ENCODE data around the gene LXN. TPM values are rescaled to one million over a fixed set of nuclear protein-coding genes. Genes with fewer than 3 reads are reported as not detected.
A peak's percentile ranks its signal among the peaks of the same experiment; 100 is the strongest.
"Not testable (repeated sequence)": the region's sequence is repeated elsewhere in the genome, so short reads cannot be mapped to it uniquely, and the experiment has no call there.

LXN gene
- total RNA-seq, 2 experiments from 2014 or later = 8.1 to 8.6 TPM

DNA sequence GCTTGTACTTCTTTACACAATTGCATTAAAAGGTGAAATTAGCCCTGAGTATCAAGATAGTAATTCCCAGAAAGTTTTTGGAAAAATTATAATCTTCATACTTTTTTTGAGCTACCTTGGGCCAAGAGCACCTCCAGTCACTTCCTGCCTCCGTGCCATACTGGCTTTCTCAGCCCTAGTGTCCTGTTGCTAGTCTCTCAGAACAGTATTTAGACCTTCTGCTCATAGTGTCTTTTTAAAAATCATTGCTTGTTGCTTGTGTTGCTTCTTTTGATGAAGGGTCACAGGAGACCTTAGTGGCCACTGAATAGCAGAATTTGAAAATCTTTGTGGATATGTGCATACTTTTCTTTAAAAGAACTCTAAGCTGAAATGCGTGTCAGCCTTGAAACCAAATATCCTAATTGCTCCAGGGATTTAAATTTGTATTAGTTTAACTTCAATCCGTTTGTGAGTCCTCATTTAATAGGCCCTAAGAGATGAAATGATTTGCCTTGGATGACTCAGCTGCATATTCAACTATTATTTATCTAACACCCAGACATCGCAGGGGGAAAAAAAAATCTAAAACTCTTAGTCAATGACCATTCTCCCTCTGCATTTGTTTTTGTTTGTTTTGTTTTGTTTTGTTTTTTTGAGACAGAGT lies 29.1 kb upstream of the LXN start:
- intact Hi-C loops (cut with micrococcal nuclease) = no loop called here
- POLR2A ChIA-PET = no interaction called here
- no peak for DNase-seq
- CTCF ChIA-PET = interaction anchor here (0.8 to 1.4 kb wide), 2 partner anchors 28 to 41 kb away, joined by 3 to 4 read pairs; no protein-coding TSS in a partner anchor
- no peaks in the 10 kb centered on the region for H3K27me3 Mint-ChIP-seq
- no peak overlapping the region for H3K4me3 Mint-ChIP-seq
- H3K36me3 Mint-ChIP-seq = peaks cover 33% of the 10 kb centered on the region
- no peaks in the 10 kb centered on the region for H3K4me1 Mint-ChIP-seq (ENCODE audit: low read depth)
- H3K27ac Mint-ChIP-seq = no peak overlapping the region
- H3K9me3 Mint-ChIP-seq = no peaks in the 10 kb centered on the region

DNA sequence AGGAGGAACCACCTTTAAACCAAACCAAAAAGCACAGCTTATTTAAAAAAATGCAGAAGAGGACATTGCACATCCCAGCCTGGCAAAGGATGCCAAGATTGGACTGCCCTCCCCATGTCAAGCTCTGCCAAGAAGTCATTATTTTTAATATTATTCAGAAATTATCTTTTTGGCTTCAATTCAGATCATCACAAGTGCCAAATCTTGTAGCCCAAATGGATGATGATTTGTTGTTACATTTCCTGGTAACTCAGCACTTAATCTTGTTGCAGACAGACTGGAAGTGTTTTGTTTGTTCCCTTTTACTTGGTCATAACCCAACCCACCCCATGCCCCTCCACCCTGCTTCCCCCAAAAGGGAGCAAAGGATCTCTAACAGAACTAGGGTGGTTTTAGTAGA lies 28.1 kb upstream of the LXN start:
- H3K4me1 Mint-ChIP-seq (ENCODE audit: low read depth) = no peaks in the 10 kb centered on the region
- H3K36me3 Mint-ChIP-seq = peaks cover 29% of the 10 kb centered on the region
- H3K4me3 Mint-ChIP-seq = no peak overlapping the region
- H3K9me3 Mint-ChIP-seq = no peaks in the 10 kb centered on the region
- POLR2A ChIA-PET = no interaction called here
- intact Hi-C loops (cut with micrococcal nuclease) = no loop called here
- no peaks in the 10 kb centered on the region for H3K27me3 Mint-ChIP-seq
- no peak overlapping the region for H3K27ac Mint-ChIP-seq
- CTCF ChIA-PET = interaction anchor here (0.8 to 1.4 kb wide), 2 partner anchors 27 to 40 kb away, joined by 3 to 4 read pairs; no protein-coding TSS in a partner anchor
- DNase-seq = no peak

DNA sequence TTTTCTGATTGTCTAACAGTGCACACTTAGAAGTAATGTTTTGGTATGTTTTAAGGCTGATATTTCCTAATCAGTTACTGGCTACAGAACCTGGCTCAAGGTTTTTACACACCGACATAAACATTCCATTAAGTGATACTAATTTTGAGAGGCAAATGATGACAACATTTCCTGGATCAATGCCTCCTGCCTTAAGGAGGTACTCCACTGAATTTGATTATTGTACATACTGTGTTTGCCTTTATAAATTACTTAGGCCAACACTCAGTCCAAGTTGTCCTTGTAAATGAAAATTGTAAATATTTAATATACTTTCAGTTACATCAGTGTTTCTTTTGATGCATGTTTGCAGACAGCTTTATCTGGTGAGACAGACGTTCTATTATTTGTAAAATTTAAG lies 24.2 kb upstream of the LXN start:
- ChIA-PET CTCF (interaction anchor here (1.2 kb wide), 1 partner anchor 37 kb away, joined by 3 read pairs; no protein-coding TSS in a partner anchor), POLR2A (no interaction called here)
- intact Hi-C loops (cut with micrococcal nuclease) = no loop called here
- Mint-ChIP-seq H3K36me3 (peaks cover 42% of the 10 kb centered on the region), H3K4me1 (ENCODE audit: low read depth) (no peaks in the 10 kb centered on the region), H3K4me3 (no peak overlapping the region), H3K27ac (no peak overlapping the region), H3K27me3 (no peaks in the 10 kb centered on the region), H3K9me3 (no peaks in the 10 kb centered on the region)
- DNase-seq = no peak

DNA sequence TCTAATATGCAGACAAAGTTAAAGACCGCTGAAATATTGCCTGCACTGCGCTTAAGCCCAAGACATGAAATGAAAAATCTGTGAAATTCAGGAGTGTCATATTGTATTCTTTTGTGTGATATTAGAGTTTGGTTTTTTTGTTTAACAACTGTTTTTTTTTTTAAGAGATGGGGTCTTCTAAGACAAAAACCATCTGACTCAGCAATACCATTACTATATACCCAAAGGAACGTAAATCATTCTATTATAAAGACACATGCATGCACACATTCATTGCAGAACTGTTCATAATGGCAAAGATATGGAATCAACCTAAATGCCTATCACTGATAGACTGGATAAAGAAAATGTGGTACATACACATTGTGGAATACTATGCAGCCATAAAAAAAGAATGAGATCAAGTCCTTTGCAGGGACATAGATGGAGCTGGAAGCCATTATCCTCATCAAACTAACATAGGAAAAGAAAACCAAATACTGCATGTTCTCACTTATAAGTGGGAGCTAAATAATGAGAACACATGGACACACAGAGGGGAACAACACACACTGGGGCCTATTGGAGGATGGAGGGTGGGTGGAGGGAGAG lies 21.5 kb upstream of the LXN start:
- H3K4me3 Mint-ChIP-seq; H3K9me3 Mint-ChIP-seq; intact Hi-C loops (cut with micrococcal nuclease); POLR2A ChIA-PET; H3K27me3 Mint-ChIP-seq; DNase-seq; H3K27ac Mint-ChIP-seq; H3K4me1 Mint-ChIP-seq (ENCODE audit: low read depth): not testable (repeated sequence)
- H3K36me3 Mint-ChIP-seq = peaks cover 51% of the 10 kb centered on the region
- CTCF ChIA-PET = interaction anchor here (0.6 to 1.9 kb wide), 3 partner anchors 33 to 49 kb away, joined by 3 to 7 read pairs (median 4); no protein-coding TSS in a partner anchor

DNA sequence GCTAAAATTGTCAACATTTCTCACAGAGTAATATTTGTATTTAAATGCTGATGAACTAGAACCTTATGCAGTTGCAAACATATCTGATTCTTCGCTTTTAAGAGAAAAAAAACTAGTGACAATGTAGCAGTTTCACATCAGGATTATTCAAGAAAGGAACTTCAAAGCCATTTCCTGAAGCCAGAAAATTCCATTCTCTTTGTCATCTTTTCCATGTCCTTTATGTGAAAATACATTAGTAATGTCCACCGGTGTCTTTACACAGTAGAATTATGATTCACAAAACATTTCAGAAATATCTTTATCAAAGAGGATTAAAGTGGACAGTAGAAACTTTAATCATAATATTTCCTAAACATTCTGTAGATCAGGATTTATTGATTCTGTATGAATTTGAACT lies 12.7 kb upstream of the LXN start:
- Mint-ChIP-seq H3K4me1 (ENCODE audit: low read depth) (peaks cover 4% of the 10 kb centered on the region), H3K9me3 (no peaks in the 10 kb centered on the region), H3K27ac (no peak overlapping the region), H3K27me3 (no peaks in the 10 kb centered on the region), H3K4me3 (no peak overlapping the region), H3K36me3 (peaks cover 19% of the 10 kb centered on the region)
- ChIA-PET POLR2A (no interaction called here), CTCF (no interaction called here)
- intact Hi-C loops (cut with micrococcal nuclease) = no loop called here
- no peak for DNase-seq

DNA sequence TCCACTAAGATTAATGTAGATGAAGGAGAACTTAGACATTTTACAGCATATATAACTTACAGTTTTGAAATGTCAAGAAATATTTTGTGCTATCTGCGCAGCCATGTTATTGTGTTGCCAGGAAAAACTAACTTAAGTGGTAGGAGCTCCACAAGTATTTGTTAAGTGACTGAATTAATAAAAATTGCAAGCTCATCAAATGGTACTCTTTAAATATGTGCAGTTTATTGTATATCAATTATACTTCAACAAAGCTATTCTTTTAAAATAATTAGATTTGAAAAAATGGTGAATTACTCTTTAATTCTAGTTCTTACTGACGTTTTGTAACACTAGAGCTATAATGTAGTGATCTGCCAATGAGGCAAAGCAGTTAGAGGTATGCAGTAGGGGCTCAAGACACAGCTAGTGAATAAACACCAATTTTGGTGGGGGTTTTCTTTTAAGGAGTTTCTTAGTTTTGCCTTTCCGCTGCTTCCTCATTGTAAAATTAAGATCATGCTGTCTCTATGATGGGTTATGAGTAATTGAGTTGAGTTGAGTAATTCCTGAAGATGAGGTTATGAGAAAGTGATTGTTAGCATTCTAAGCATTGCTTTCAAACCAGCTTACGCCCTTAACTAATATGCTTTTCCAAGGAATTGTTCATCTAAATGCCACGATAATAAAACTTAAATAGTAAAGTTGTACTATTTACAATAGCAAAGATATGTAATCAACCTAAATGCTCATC lies 10.9 kb upstream of the LXN start:
- intact Hi-C loops (cut with micrococcal nuclease) = no loop called here

DNA sequence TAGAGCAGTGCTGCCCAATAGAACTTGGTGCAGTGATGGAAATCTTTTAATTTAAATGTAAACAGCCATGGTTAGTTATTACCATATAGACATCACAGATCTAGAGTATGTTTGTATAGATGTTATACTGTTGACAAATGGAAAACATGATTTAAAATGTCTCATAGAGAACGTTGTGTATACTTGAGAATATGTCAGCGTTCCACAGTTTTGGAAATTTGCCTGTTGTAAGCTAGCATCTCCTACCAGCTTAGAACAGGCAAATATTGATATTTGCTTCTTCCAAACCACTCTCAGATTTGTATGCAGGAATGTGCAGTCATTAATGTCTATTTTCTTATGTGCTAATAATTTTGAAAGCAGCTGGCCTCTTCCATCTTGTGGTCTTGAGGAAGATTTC lies 8.4 kb upstream of the LXN start:
- Mint-ChIP-seq H3K4me1 (ENCODE audit: low read depth) (peaks cover 4% of the 10 kb centered on the region), H3K27ac (no peak overlapping the region), H3K9me3 (no peaks in the 10 kb centered on the region), H3K27me3 (no peaks in the 10 kb centered on the region), H3K4me3 (no peak overlapping the region), H3K36me3 (peaks cover 19% of the 10 kb centered on the region)
- DNase-seq = no peak
- ChIA-PET POLR2A (no interaction called here), CTCF (no interaction called here)
- intact Hi-C loops (cut with micrococcal nuclease) = no loop called here

More for the DNA sequence above, 10.9 kb upstream of the LXN start:
- Mint-ChIP-seq H3K4me1 (ENCODE audit: low read depth) (peaks cover 4% of the 10 kb centered on the region), H3K27ac (no peak overlapping the region), H3K4me3 (no peak overlapping the region), H3K27me3 (no peaks in the 10 kb centered on the region), H3K9me3 (no peaks in the 10 kb centered on the region), H3K36me3 (peaks cover 15% of the 10 kb centered on the region)
- DNase-seq = no peak
- ChIA-PET POLR2A (no interaction called here), CTCF (interaction anchor here (0.5 to 1.5 kb wide), 3 partner anchors 24 to 1724 kb away, joined by 3 to 7 read pairs (median 6); partner anchors contain the start of gene GFM1)

DNA sequence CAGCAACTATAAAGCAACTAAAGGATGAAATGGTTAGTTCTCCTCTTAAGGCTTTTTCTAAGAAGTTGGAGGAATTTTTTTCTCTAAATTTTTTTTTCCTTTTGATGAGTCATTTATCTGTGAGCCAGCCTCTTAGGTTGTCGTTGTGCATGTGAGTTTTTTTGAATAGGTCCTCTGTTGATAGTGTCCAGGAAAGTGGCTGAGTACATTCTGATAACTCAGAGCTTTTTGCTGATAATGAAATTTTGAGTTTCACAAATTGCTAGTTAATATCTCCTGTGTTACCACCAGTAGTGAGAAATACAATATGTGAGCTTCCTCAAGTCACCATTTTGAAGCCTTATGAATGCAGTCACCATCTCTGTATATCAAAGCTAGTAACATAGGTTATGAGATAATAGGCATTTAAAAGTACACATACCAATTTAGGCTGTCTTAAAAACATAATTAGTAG lies 7.1 kb upstream of the LXN start:
- intact Hi-C loops (cut with micrococcal nuclease) = no loop called here
- no peaks in the 10 kb centered on the region for H3K27me3 Mint-ChIP-seq
- H3K4me1 Mint-ChIP-seq (ENCODE audit: low read depth) = peaks cover 4% of the 10 kb centered on the region
- CTCF ChIA-PET = interaction anchor here (0.9 to 2.1 kb wide), 3 partner anchors 35 to 70 kb away, joined by 3 to 7 read pairs (median 5); partner anchors contain the start of gene GFM1
- H3K4me3 Mint-ChIP-seq = no peak overlapping the region
- no peak for DNase-seq
- no peaks in the 10 kb centered on the region for H3K9me3 Mint-ChIP-seq
- POLR2A ChIA-PET = interaction anchor here (1.3 kb wide), 1 partner anchor 35 kb away, joined by 3 read pairs; the partner anchor contains the start of gene GFM1
- no peak overlapping the region for H3K27ac Mint-ChIP-seq
- peaks cover 17% of the 10 kb centered on the region for H3K36me3 Mint-ChIP-seq

DNA sequence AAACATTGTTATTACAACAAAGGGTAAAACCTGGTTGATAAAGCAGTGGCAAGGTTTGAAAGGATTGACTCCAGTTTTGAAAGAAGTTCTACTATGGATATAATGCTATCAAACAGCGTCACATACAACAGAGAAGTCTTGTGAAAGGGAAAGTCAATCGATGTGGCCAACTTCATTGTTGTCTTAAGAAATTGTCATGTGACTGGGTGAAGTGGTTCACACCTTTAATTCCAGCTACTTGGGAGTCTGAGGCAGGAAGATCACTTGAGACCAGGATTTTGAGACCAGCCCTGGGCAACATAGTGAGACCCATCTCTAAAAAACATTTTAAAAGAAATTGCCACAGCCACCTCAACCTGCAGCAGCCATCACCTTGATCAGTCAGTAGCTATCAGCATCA lies 6.2 kb upstream of the LXN start:
- ChIA-PET CTCF (interaction anchor here (0.6 to 2.1 kb wide), 3 partner anchors 34 to 407 kb away, joined by 3 to 7 read pairs (median 5); partner anchors contain the start of gene GFM1), POLR2A (interaction anchor here (1.3 kb wide), 1 partner anchor 34 kb away, joined by 3 read pairs; the partner anchor contains the start of gene GFM1)
- DNase-seq = no peak
- H3K4me3 Mint-ChIP-seq = no peak overlapping the region
- H3K9me3 Mint-ChIP-seq = no peaks in the 10 kb centered on the region
- no peaks in the 10 kb centered on the region for H3K27me3 Mint-ChIP-seq
- H3K27ac Mint-ChIP-seq = no peak overlapping the region
- intact Hi-C loops (cut with micrococcal nuclease) = no loop called here
- peaks cover 3% of the 10 kb centered on the region for H3K4me1 Mint-ChIP-seq (ENCODE audit: low read depth)
- peaks cover 14% of the 10 kb centered on the region for H3K36me3 Mint-ChIP-seq

DNA sequence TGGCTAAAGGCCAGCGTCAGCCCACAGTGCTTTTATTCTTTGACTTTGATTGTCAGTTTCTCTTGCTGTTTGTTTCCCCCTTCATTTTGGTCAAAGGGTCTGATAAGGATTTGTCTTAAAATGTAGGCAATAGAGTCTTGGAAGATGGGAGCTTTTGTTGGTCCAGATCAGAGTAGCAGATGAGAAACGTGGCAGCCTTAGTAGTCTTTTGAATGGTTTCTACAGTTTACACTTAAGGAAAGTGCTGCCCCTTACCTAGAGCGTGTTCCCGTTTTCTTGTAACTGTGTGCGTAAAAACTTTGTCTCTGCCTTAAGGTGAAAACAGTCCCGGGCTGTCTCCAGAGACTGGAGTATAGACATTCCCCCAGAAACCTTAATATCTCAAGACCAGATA lies 630 bp downstream of the LXN start:
- intact Hi-C loops (cut with micrococcal nuclease) = loop anchor here (1.0 kb wide), 3 partner anchors 13 to 119 kb away; no protein-coding TSS in a partner anchor

DNA sequence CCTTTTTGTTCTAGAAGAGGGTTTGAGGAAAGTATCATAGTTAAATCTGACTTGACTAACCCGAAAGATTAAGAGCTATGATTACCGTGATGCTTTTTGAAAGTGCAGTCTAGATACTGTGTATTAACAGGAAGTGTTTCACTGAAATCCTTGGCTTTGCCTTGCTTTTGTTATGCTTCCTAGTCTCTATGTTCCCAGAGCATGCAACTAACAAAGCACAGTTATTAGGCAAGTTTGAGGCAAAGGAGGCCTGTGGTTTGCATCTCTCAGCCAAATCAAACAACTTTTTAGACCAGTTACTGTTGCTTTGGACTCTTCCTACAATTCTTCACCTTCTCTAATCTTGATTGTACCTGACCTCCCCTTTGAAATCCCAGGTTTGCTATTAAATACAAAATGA lies 3.9 kb downstream of the LXN start:
- H3K4me3 Mint-ChIP-seq = no peak overlapping the region
- H3K4me1 Mint-ChIP-seq (ENCODE audit: low read depth) = peaks cover 12% of the 10 kb centered on the region
- ChIA-PET CTCF (interaction anchor here (1.0 kb wide), 1 partner anchor 123 kb away, joined by 3 read pairs; no protein-coding TSS in a partner anchor), POLR2A (no interaction called here)
- peaks cover 41% of the 10 kb centered on the region for H3K36me3 Mint-ChIP-seq
- no peaks in the 10 kb centered on the region for H3K27me3 Mint-ChIP-seq
- no peak overlapping the region for H3K27ac Mint-ChIP-seq
- H3K9me3 Mint-ChIP-seq = no peaks in the 10 kb centered on the region
- DNase-seq = no peak
- intact Hi-C loops (cut with micrococcal nuclease) = no loop called here

More for the DNA sequence above, 630 bp downstream of the LXN start:
- Mint-ChIP-seq H3K36me3 (peaks cover 26% of the 10 kb centered on the region), H3K27ac (peak overlapping the region; percentile 92), H3K4me1 (ENCODE audit: low read depth) (peaks cover 12% of the 10 kb centered on the region), H3K27me3 (no peaks in the 10 kb centered on the region), H3K4me3 (peak overlapping the region; percentile 90), H3K9me3 (no peaks in the 10 kb centered on the region)
- no peak for DNase-seq
- POLR2A ChIA-PET = interaction anchor here (0.6 to 1.0 kb wide), 2 partner anchors 8 to 118 kb away, joined by 4 to 5 read pairs; no protein-coding TSS in a partner anchor
- CTCF ChIA-PET = interaction anchor here (0.6 to 4.5 kb wide), 10 partner anchors 9 to 120 kb away, joined by 3 to 39 read pairs (median 4); partner anchors contain the start of gene GFM1

DNA sequence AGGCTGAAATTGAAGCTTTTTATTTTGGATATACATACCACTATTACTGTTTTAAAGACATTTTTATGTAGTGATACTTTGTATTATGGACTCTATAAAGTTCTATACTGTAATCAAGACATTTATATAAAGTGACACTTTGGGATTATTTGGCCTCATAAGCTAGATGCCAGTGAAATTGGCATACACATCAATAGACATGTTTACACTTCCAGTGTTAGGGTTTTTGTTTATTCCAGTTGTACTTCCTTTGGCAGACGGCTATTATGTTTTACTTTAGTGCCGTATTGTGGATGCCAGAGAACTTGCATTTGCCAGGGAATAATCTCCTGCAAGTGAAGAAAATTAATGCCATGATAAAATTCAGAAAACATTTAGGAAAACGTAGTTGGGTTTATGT lies 6.0 kb downstream of the LXN start:
- Mint-ChIP-seq H3K36me3 (peaks cover 44% of the 10 kb centered on the region), H3K4me1 (ENCODE audit: low read depth) (peaks cover 4% of the 10 kb centered on the region), H3K27me3 (no peaks in the 10 kb centered on the region), H3K9me3 (no peaks in the 10 kb centered on the region), H3K27ac (no peak overlapping the region), H3K4me3 (no peak overlapping the region)
- POLR2A ChIA-PET = no interaction called here
- CTCF ChIA-PET = no interaction called here
- intact Hi-C loops (cut with micrococcal nuclease) = no loop called here
- DNase-seq = no peak

All from activated CD4-positive, alpha-beta memory T cell treated with anti-CD3 and anti-CD28 coated beads for 36 hours (primary cell).